HepG2 (cell line): Measurements from ENCODE around the gene CPZ. TPM values are rescaled to one million over a fixed set of nuclear protein-coding genes. Genes with fewer than 3 reads are reported as not detected.

ENCODE experiments used
- BHLHE40 ChIP-seq: IDR thresholded peaks from 2 replicates; pipeline ENCODE4 v1.6.1; 2011; ENCODE audit warnings: low read length, improper control_type of control experiment
- EZH2 ChIP-seq: conservative IDR thresholded peaks from 2 replicates; pipeline ENCODE4 v1.6.1; 2012; ENCODE audit warnings: mild to moderate bottlenecking, low read depth, low read length, moderate library complexity
- FOSL2 ChIP-seq: sonication (generic); formaldehyde crosslinking; IDR thresholded peaks from 2 replicates; pipeline ENCODE4 v1.4.0; 2020; ENCODE audit warnings: missing genetic modification reagents
- KLF6 ChIP-seq: IDR thresholded peaks from 2 replicates; pipeline ENCODE4 v1.8.0; 2016; ENCODE audit warnings: missing biosample characterization, missing genetic modification reagents
- MIER2 ChIP-seq: IDR thresholded peaks from 2 replicates; pipeline ENCODE4 v1.6.1; 2016; ENCODE audit warnings: missing biosample characterization, missing genetic modification reagents
- RAD21 ChIP-seq: fragments of 450-650 bp; formaldehyde crosslinking; IDR thresholded peaks from 2 replicates; pipeline ENCODE4 v1.5.0; 2020; ENCODE audit warnings: mild to moderate bottlenecking
- SAP130 ChIP-seq: IDR thresholded peaks from 2 replicates; pipeline ENCODE4 v1.6.1; 2016; ENCODE audit warnings: low read depth
- STAG1 ChIP-seq: sonication (generic); formaldehyde crosslinking; IDR thresholded peaks from 2 replicates; pipeline ENCODE4 v1.4.0; 2020; ENCODE audit warnings: missing genetic modification reagents
- XRCC5 ChIP-seq: fragments of 200-400 bp; formaldehyde crosslinking; optimal IDR thresholded peaks from 2 replicates; pipeline ENCODE3; 2017; ENCODE audit warnings: mild to moderate bottlenecking, low read length
- ZMYM3 ChIP-seq: sonication (generic); formaldehyde crosslinking; IDR thresholded peaks from 2 replicates; pipeline ENCODE4 v1.5.1; 2020; ENCODE audit warnings: mild to moderate bottlenecking, missing genetic modification reagents
- ZNF143 ChIP-seq: sonication (generic); formaldehyde crosslinking; IDR thresholded peaks from 2 replicates; pipeline ENCODE4 v1.4.0; 2020; ENCODE audit warnings: missing genetic modification reagents
- ZNF263 ChIP-seq: sonication (generic); formaldehyde crosslinking; IDR thresholded peaks from 2 replicates; pipeline ENCODE4 v1.4.0; 2020; ENCODE audit warnings: missing genetic modification reagents
- ZNF652 ChIP-seq: IDR thresholded peaks from 2 replicates; pipeline ENCODE4 v1.6.1; 2016; ENCODE audit warnings: low read depth, borderline replicate concordance
- polyA plus RNA-seq, 8 experiments: library from polyadenylated mRNA; depleted of rRNA in 3 of 8; stranded (reverse) in 7 of 8; unstranded in 1 of 8; fragments of >200 nt; fragmentation: Illumina TruSeq in 4 of 8; extraction: Trizol in 4 of 8; gene quantifications; 2 replicates each; pipeline versions ENCODE4 v1.2.1 to v1.2.3, GENCODE V29; 2011 to 2016; ENCODE audit warnings: low read depth in 4 of 8, missing spikeins in 1 of 8, mixed read lengths in 1 of 8; ENCODE audit not compliant: insufficient read depth in 1 of 8
- total RNA-seq, 5 experiments: library from RNA; depleted of rRNA; stranded (reverse); fragments of >200 nt; fragmentation: Illumina TruSeq; extraction: Trizol; gene quantifications; 2 replicates each; pipeline ENCODE4 v1.2.3, GENCODE V29; 2016; ENCODE audit warnings: low read depth in 1 of 5
- TF ChIP-seq, protein P1 (sequence below): sonication (generic); formaldehyde crosslinking; IDR thresholded peaks from 2 replicates; pipeline ENCODE4 v1.4.0; 2020; ENCODE audit warnings: missing genetic modification reagents, borderline replicate concordance
- TF ChIP-seq, protein P2 (sequence below): sonication (generic); formaldehyde crosslinking; IDR thresholded peaks from 2 replicates; pipeline ENCODE4 v1.9.0; 2021; ENCODE audit warnings: missing genetic modification reagents, borderline replicate concordance
- TF ChIP-seq, protein P3 (sequence below): IDR thresholded peaks from 2 replicates; pipeline ENCODE4 v1.6.1; 2016; ENCODE audit warnings: control low read depth

The CPZ gene
- total and polyA plus RNA-seq, 2 of the 13 experiments (the other 11 are each of a cell fraction or from before 2014, with no cell fraction given): 0.58 to 0.61 TPM

DNA sequence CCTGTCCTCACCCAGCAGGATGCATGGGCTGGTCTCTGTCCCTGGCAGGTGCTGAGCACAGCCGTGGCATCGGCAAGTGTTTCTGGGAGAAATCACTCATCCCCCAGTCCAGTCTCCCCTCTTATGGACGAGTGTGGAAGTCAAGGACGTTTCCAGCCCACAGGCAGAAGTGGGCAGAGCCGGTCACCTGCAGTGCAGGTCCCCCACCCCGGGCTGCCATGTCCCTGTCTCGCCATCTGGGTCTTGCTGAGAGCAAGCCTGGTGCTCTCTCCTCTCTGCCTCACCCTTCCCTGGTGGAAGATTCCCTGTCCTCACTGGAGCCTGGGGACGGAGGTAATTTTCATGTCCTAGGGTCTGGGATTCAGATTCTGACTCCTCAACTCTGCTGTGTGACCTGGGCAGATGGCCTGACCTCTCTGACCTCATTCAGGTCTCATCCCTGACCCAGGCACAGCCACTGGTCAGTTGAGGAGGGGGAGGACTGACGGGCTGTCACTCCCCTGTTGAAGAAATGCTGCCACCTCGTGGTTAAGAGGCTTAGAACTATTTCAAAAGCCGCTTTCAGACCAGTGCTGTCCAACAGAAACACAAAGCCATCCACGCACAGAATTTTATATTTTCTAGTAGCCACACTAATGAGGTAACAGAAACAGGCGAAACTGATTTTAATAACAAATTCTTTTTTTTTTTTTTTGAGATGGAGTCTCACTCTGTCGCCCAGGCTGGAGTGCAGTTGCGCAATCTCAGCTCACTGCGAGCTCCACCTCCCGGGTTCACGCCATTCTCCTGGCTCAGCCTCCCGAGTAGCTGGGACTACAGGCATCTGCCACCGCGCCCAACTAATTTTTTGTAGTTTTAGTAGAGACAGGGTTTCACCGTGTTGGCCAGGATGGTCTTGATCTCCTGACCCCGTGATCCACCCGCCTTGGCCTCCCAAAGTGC lies 1.8 kb downstream of the CPZ start (continued):
- TF ChIP-seq, protein P1, sequence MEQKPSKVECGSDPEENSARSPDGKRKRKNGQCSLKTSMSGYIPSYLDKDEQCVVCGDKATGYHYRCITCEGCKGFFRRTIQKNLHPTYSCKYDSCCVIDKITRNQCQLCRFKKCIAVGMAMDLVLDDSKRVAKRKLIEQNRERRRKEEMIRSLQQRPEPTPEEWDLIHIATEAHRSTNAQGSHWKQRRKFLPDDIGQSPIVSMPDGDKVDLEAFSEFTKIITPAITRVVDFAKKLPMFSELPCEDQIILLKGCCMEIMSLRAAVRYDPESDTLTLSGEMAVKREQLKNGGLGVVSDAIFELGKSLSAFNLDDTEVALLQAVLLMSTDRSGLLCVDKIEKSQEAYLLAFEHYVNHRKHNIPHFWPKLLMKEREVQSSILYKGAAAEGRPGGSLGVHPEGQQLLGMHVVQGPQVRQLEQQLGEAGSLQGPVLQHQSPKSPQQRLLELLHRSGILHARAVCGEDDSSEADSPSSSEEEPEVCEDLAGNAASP (CRISPR knock-in tag): 0 out of 2 replicates have a peak, but pooled peaks have one; percentile 26
- TF ChIP-seq FOSL2 (CRISPR knock-in tag): no peak
- no peak for TF ChIP-seq ZNF143 (CRISPR knock-in tag)
- TF ChIP-seq, protein P2, sequence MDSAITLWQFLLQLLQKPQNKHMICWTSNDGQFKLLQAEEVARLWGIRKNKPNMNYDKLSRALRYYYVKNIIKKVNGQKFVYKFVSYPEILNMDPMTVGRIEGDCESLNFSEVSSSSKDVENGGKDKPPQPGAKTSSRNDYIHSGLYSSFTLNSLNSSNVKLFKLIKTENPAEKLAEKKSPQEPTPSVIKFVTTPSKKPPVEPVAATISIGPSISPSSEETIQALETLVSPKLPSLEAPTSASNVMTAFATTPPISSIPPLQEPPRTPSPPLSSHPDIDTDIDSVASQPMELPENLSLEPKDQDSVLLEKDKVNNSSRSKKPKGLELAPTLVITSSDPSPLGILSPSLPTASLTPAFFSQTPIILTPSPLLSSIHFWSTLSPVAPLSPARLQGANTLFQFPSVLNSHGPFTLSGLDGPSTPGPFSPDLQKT (CRISPR knock-in tag): no peak
- TF ChIP-seq, protein P3, sequence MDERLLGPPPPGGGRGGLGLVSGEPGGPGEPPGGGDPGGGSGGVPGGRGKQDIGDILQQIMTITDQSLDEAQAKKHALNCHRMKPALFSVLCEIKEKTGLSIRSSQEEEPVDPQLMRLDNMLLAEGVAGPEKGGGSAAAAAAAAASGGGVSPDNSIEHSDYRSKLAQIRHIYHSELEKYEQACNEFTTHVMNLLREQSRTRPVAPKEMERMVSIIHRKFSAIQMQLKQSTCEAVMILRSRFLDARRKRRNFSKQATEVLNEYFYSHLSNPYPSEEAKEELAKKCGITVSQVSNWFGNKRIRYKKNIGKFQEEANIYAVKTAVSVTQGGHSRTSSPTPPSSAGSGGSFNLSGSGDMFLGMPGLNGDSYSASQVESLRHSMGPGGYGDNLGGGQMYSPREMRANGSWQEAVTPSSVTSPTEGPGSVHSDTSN: peak; percentile 42; the same call in 1 of the 2 replicates
- 0 out of 2 replicates have a peak, but pooled peaks have one; percentile 38 for TF ChIP-seq MIER2 (CRISPR knock-in tag)
- peak; percentile 89 for TF ChIP-seq ZNF263 (CRISPR knock-in tag)
- 0 out of 2 replicates have a peak, but pooled peaks have one; percentile 16 for TF ChIP-seq SAP130 (CRISPR knock-in tag)
- peak; percentile 64 for TF ChIP-seq RAD21 (CRISPR knock-in tag)
- no peak for TF ChIP-seq KLF6 (CRISPR knock-in tag)
- TF ChIP-seq XRCC5: peak; percentile 44
- TF ChIP-seq EZH2: no peak
- TF ChIP-seq BHLHE40: no peak
- no peak for TF ChIP-seq ZNF652
- peak; percentile 67; the same call in 1 of the 2 replicates for TF ChIP-seq ZMYM3 (CRISPR knock-in tag)
- TF ChIP-seq STAG1: peak; percentile 61
- TF ChIP-seq, all 625 proteins: peak for 22
